ENCODE measurements around the gene PTGES3. TPM values are rescaled to one million over a fixed set of nuclear protein-coding genes. Genes with fewer than 3 reads are reported as not detected.

Gene PTGES3
- total RNA-seq, 5 donors from 2014 or later (not counting 1 experiment from before 2014, with no cell fraction given), result 121 to 155 (median 145) TPM

DNA sequence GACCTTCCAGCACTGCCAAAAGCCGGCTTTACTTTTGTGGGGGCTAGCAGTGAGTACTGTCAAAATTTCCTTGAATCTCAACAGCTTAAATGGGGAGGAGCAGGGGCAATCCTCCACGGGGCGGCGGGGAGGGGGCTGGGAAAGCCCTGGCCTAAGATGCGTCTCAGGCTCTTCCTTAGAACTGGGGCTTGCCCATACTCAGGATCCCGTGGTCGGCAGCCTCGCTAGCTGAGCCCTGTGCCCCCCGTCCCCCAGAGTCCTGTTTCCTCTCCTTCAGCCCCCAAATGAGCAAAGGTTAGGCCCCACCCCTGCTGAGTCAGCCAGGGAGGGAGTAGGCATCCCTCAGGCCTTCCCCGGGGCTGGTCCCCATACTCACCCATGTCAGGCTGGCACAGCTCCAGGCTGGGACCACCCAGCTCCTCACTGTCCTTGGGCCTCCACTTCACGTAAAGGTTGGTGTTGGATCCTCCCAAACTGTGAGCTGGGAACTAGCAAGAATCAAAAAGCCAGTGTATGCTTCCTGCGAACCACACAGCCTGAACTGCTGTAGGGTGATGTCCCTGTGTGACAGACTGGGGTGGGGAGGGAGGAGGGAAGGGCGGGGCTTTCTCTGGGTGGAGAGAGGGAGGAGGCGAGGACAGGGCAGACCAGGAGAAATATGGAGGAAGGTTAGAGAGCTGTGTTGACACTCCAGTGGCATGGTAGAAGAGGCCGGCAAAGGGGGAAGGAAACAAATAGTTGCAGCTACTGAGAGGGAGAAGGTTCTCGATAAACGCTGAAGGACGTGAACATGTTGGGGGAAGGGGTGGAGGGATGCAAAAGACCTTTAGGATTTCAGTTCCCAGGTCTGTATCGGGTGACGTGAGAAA lies 52.0 kb downstream of the PTGES3 start:
- WGBS (ENCODE audit: insufficient coverage), result 3% methylated on average over 17 of the region's 20 CpGs
- ChIA-PET CTCF (interaction anchor here (0.5 to 2.2 kb wide), 40 partner anchors 8 to 1108 kb away, joined by 3 to 29 read pairs (median 5); partner anchors contain the start of genes ATP5F1B (in 2 of the 2), PTGES3 (in 2 of the 2), RBMS2 (in 2 of the 2) and BLOC1S1 (in 1 of the 2)), POLR2A (interaction anchor here (0.5 to 1.8 kb wide), 20 partner anchors 7 to 653 kb away, joined by 3 to 16 read pairs (median 6); partner anchors contain the start of genes ATP5F1B (in 2 of the 2), CNPY2 (in 1 of the 2), LRP1 (in 1 of the 2) and PTGES3 (in 1 of the 2))
- ATAC-seq (replicated peaks in 1 of 4) (peak; percentile 72 to 78 (median 77)), DNase-seq (peak; percentile 65 to 88 (median 77))
- Mint-ChIP-seq H3K9me3 (no peaks in the 10 kb centered on the region), H3K27me3 (no peaks in the 10 kb centered on the region), H3K36me3 (peaks cover 22% of the 10 kb centered on the region), H3K4me3 (peak overlapping the region; percentile 89 to 100 (median 96)), H3K27ac (peak overlapping the region; percentile 94 to 98), H3K4me1 (peaks cover 57 to 62% (median 60%) of the 10 kb centered on the region in 3 donors)
- H3K9me3 ChIP-seq, result no peaks in the 10 kb centered on the region
- no peaks in the 10 kb centered on the region for H3K27me3 ChIP-seq (replicated peaks in 1 of 2; ENCODE audit: control insufficient read depth in 2 of 2, extremely low read depth in 1 of 2, insufficient read depth in 2 of 2, low read length in 1 of 2)
- peak overlapping the region; percentile 90 for H3K27ac ChIP-seq (ENCODE audit: low read length)
- H3K4me1 ChIP-seq (ENCODE audit: control insufficient read depth in 1 of 2, extremely low read depth in 1 of 2, insufficient read depth in 2 of 2, low read length in 2 of 2), result peaks cover 34 to 57% of the 10 kb centered on the region in 2 experiments
- H3K4me3 ChIP-seq (ENCODE audit: control insufficient read depth in 1 of 2, extremely low read depth in 1 of 2, low read length in 1 of 2), result peak overlapping the region; percentile 83 to 92
- H3K36me3 ChIP-seq (ENCODE audit: control insufficient read depth in 2 of 2, extremely low read depth in 1 of 2, insufficient read depth in 1 of 2, low read length in 1 of 2), result peaks cover 7 to 40% of the 10 kb centered on the region in 2 donors

DNA sequence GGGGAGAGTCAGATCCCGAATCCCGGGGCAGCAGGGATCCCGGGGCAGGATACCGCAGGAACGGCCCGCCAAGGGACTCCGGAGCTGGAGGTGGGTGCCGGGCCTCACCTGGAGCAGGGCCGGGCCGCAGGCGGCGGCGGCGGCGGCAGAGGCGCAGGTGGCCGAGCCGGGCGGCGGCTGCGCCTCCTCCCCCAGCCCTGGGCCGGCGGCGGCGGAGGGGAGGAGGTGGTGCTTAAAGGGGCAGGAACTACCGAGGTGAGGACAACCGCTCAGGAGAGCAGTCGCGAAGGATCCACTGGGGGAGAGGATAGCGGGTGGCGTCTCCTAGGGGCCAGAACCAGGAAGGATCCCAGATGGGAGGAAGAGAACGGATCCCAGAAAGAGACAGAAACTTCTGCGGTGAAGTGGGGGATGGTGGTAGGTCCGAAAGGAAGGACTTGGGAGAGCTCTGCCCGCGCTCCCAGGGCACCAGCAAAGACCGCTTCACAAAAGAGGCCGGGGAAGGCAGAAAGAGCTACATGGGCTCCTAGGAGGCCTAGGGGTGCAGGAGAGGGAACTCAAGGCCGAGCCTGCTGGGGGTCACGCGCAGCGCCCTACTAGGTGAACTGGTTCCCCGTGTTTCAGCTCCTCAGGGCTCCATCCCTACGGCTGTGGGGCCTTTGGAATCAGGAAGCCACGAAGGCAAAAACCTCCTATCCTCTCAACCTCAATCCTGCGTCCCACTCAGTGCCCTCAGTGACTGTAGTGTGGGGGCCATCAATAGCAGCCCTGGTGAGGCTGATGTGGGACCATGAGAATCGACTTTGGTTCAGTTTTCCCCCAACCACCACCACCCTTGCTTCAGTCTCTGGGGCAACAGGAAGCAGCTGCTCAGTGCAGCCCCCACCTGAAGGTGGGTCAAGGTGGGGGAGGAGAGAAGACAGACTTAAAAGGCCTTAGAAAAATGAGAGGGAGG lies 53.0 kb downstream of the PTGES3 start:
- peak in 34 of 35 experiments; percentile 25 to 76 (median 50) for DNase-seq
- no peaks in the 10 kb centered on the region for H3K9me3 ChIP-seq
- H3K36me3 ChIP-seq (ENCODE audit: control insufficient read depth in 2 of 2, extremely low read depth in 1 of 2, insufficient read depth in 1 of 2, low read length in 1 of 2), result peaks cover 7 to 31% of the 10 kb centered on the region in 2 donors
- ChIA-PET POLR2A (interaction anchor here (0.5 to 1.8 kb wide), 5 partner anchors 9 to 652 kb away, joined by 4 to 6 read pairs (median 6); no protein-coding TSS in a partner anchor), CTCF (interaction anchor here (0.5 to 2.2 kb wide), 7 partner anchors 10 to 984 kb away, joined by 4 to 29 read pairs (median 5); partner anchors contain the start of genes ATP5F1B (in 1 of the 2) and PTGES3 (in 1 of the 2))
- Mint-ChIP-seq H3K9me3 (no peaks in the 10 kb centered on the region), H3K4me1 (peaks cover 65 to 70% (median 69%) of the 10 kb centered on the region in 3 donors), H3K36me3 (peaks cover 19% of the 10 kb centered on the region), H3K27ac (peak overlapping the region; percentile 94 to 98), H3K4me3 (peak overlapping the region; percentile 89 to 100 (median 96)), H3K27me3 (no peaks in the 10 kb centered on the region)
- ATAC-seq (replicated peaks in 1 of 4), result peak; percentile 21 to 48 (median 42)
- peak overlapping the region; percentile 83 to 92 for H3K4me3 ChIP-seq (ENCODE audit: control insufficient read depth in 1 of 2, extremely low read depth in 1 of 2, low read length in 1 of 2)
- H3K27ac ChIP-seq (ENCODE audit: low read length), result peak overlapping the region; percentile 90
- no peaks in the 10 kb centered on the region for H3K27me3 ChIP-seq (replicated peaks in 1 of 2; ENCODE audit: control insufficient read depth in 2 of 2, extremely low read depth in 1 of 2, insufficient read depth in 2 of 2, low read length in 1 of 2)
- WGBS (ENCODE audit: insufficient coverage), result 2% methylated on average over 37 of the region's 47 CpGs
- peaks cover 38 to 66% of the 10 kb centered on the region in 2 experiments for H3K4me1 ChIP-seq (ENCODE audit: control insufficient read depth in 1 of 2, extremely low read depth in 1 of 2, insufficient read depth in 2 of 2, low read length in 2 of 2)

- Histone ChIP-seq H3K36me3 (ENCODE audit: control insufficient read depth in 2 of 2, extremely low read depth in 1 of 2, insufficient read depth in 1 of 2, low read length in 1 of 2) (peaks cover 5 to 23% of the 10 kb centered on the region in 2 donors), H3K9me3 (no peaks in the 10 kb centered on the region), H3K27ac (ENCODE audit: low read length) (peak overlapping the region; percentile 90), H3K27me3 (replicated peaks in 1 of 2; ENCODE audit: control insufficient read depth in 2 of 2, extremely low read depth in 1 of 2, insufficient read depth in 2 of 2, low read length in 1 of 2) (no peaks in the 10 kb centered on the region), H3K4me1 (ENCODE audit: control insufficient read depth in 1 of 2, extremely low read depth in 1 of 2, insufficient read depth in 2 of 2, low read length in 2 of 2) (peaks cover 38 to 66% of the 10 kb centered on the region in 2 experiments), H3K4me3 (ENCODE audit: control insufficient read depth in 1 of 2, extremely low read depth in 1 of 2, low read length in 1 of 2) (peak overlapping the region; percentile 83 to 92)
- ChIA-PET POLR2A (interaction anchor here in 1 of 2 donors (0.7 kb wide), 1 partner anchor 486 kb away, joined by 4 read pairs; no protein-coding TSS in a partner anchor), CTCF (interaction anchor here in 1 of 2 donors (1.5 kb wide), 1 partner anchor 54 kb away, joined by 3 read pairs; the partner anchor contains the start of gene PTGES3)
- Mint-ChIP-seq H3K4me1 (peaks cover 65 to 69% (median 67%) of the 10 kb centered on the region in 3 donors), H3K36me3 (peaks cover 14% of the 10 kb centered on the region), H3K27me3 (no peaks in the 10 kb centered on the region), H3K4me3 (peak overlapping the region; percentile 89 to 100 (median 96)), H3K27ac (peak overlapping the region; percentile 91 to 95), H3K9me3 (no peaks in the 10 kb centered on the region)
- WGBS (ENCODE audit: insufficient coverage), result 1% methylated on average over 18 of the region's 27 CpGs
- DNase-seq, result peak in 6 of 35 experiments; percentile 7 to 38 (median 16)
- no peak for ATAC-seq (replicated peaks in 1 of 4)
Observed at GRCh38 chr12:56634242-56634836, 53.7 kb downstream of the PTGES3 start.

- Mint-ChIP-seq H3K4me3 (peak overlapping the region; percentile 89 to 100 (median 96)), H3K27ac (peak overlapping the region; percentile 91 to 95), H3K9me3 (no peaks in the 10 kb centered on the region), H3K36me3 (peaks cover 9% of the 10 kb centered on the region), H3K27me3 (no peaks in the 10 kb centered on the region), H3K4me1 (peaks cover 66 to 71% (median 71%) of the 10 kb centered on the region in 3 donors)
- no peaks in the 10 kb centered on the region for H3K27me3 ChIP-seq (replicated peaks in 1 of 2; ENCODE audit: control insufficient read depth in 2 of 2, extremely low read depth in 1 of 2, insufficient read depth in 2 of 2, low read length in 1 of 2)
- POLR2A ChIA-PET, result interaction anchor here in 1 of 2 donors (0.7 kb wide), 1 partner anchor 486 kb away, joined by 4 read pairs; no protein-coding TSS in a partner anchor
- peaks cover 5 to 16% of the 10 kb centered on the region in 2 donors for H3K36me3 ChIP-seq (ENCODE audit: control insufficient read depth in 2 of 2, extremely low read depth in 1 of 2, insufficient read depth in 1 of 2, low read length in 1 of 2)
- WGBS (ENCODE audit: insufficient coverage), result 70% methylated on average over 2 of the region's 12 CpGs
- no peak for ATAC-seq (replicated peaks in 1 of 4)
- DNase-seq, result peak in 1 of 35 experiments; percentile 23
- no peaks in the 10 kb centered on the region for H3K9me3 ChIP-seq
- peak overlapping the region; percentile 83 to 92 for H3K4me3 ChIP-seq (ENCODE audit: control insufficient read depth in 1 of 2, extremely low read depth in 1 of 2, low read length in 1 of 2)
- peaks cover 41 to 66% of the 10 kb centered on the region in 2 experiments for H3K4me1 ChIP-seq (ENCODE audit: control insufficient read depth in 1 of 2, extremely low read depth in 1 of 2, insufficient read depth in 2 of 2, low read length in 2 of 2)
- CTCF ChIA-PET, result interaction anchor here in 1 of 2 donors (1.5 kb wide), 1 partner anchor 55 kb away, joined by 3 read pairs; the partner anchor contains the start of gene PTGES3
- peak overlapping the region; percentile 90 for H3K27ac ChIP-seq (ENCODE audit: low read length)
Observed at GRCh38 chr12:56633468-56634241, 54.4 kb downstream of the PTGES3 start.

Measured in T-cell (primary cell).